ENCODE results near the gene GNAI2.
A peak's percentile ranks its signal among the peaks of the same experiment; 100 is the strongest.

GNAI2 gene

DNA sequence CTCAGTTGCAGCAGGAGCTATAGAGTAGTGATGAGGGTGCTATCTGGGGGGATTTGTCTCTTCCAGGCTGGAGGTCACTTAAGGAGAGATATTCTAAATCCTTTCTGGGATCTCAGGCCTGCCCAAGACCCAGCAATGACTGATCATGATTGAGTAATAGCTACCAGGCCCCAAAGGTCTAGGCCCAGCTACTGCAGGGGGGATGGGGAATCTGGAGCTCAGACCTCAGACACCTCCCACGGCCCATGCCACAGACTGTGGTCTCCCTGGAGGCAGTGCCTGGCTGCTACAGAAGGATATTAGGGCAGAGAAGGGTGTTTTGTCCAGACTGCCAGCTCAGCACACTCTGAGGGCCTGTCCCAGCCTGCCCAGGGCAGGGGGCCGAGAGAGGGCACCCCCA lies 24.1 kb upstream of the GNAI2 start:
- DNase-seq (ENCODE audit: low read depth) = peak; percentile 54
- H3K4me3 ChIP-seq (replicated peaks; ENCODE audit: low read depth, low read length) = no peak overlapping the region
- TF ChIP-seq, protein P1, sequence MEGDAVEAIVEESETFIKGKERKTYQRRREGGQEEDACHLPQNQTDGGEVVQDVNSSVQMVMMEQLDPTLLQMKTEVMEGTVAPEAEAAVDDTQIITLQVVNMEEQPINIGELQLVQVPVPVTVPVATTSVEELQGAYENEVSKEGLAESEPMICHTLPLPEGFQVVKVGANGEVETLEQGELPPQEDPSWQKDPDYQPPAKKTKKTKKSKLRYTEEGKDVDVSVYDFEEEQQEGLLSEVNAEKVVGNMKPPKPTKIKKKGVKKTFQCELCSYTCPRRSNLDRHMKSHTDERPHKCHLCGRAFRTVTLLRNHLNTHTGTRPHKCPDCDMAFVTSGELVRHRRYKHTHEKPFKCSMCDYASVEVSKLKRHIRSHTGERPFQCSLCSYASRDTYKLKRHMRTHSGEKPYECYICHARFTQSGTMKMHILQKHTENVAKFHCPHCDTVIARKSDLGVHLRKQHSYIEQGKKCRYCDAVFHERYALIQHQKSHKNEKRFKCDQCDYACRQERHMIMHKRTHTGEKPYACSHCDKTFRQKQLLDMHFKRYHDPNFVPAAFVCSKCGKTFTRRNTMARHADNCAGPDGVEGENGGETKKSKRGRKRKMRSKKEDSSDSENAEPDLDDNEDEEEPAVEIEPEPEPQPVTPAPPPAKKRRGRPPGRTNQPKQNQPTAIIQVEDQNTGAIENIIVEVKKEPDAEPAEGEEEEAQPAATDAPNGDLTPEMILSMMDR (IDR thresholded peaks at IDR 0.05; ENCODE audit: low read length, missing control alignments) = no peak

DNA sequence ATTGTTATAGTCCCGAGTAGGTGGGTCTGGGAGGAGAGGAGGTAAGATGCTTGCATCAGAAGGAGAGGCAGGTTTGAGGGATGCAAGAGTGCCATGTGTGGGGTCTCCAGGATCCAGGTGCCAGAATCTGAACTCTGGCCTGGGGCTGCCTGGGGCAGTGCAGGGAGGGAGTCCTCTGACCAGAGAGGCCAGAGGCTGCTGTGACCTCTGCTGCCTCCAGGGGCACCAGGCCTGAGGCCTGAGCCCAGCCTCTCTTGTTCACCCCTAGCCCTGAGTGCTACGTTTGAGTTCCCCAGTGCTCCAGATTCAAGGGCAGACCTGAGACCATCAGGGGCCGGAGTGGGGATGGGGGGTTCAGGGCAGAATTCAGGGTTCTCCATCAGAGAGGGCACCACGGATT lies 23.5 kb upstream of the GNAI2 start:
- no peak for DNase-seq (ENCODE audit: low read depth)
- H3K4me3 ChIP-seq (replicated peaks; ENCODE audit: low read depth, low read length) = no peak overlapping the region
- TF ChIP-seq, protein P1 (IDR thresholded peaks at IDR 0.05; ENCODE audit: low read length, missing control alignments) = no peak

DNA sequence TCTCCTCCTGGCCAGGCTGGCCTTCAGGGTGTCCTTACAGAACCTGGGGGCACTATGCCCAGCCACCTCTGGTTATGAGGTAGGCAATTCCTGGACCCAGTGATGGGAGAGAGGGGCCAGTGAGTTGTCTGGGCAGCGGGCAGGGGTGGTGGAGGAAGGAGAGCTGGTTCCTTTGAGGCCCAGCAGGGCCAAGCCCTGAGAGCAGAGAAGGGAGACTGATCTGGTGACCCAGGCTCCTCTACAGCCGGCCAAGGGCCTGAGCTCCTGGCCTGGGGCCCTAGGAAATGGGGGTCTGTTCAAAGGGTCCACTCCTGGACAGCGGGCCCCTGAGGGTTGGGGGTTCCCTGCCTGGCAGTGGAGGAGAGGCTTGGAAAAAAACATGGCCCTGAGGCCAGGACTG lies 23.0 kb upstream of the GNAI2 start:
- H3K4me3 ChIP-seq (replicated peaks; ENCODE audit: low read depth, low read length) = no peak overlapping the region
- DNase-seq (ENCODE audit: low read depth) = no peak
- TF ChIP-seq, protein P1 (IDR thresholded peaks at IDR 0.05; ENCODE audit: low read length, missing control alignments) = no peak

DNA sequence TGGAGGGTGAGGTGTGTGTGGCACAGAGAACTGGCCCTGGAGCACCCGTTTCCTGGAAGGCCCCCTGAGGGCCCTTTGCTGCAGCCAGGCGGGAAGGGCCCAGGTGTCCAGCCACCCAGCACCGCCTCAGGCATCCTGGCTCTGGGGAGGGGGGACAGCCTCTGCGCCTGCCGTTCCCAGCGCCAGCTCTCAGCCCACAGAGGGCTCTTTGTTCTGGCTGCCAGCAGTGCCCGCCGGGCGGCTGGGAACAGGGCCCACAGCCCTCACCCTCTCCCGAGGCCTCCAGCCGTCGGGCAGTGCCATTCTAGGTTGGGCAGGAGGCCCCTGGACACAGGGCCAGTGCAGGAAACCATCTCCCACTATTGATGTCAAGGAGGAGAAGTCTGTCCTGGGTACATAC lies 22.6 kb upstream of the GNAI2 start:
- DNase-seq (ENCODE audit: low read depth) = no peak
- TF ChIP-seq, protein P1 (IDR thresholded peaks at IDR 0.05; ENCODE audit: low read length, missing control alignments) = no peak
- H3K4me3 ChIP-seq (replicated peaks; ENCODE audit: low read depth, low read length) = no peak overlapping the region

DNA sequence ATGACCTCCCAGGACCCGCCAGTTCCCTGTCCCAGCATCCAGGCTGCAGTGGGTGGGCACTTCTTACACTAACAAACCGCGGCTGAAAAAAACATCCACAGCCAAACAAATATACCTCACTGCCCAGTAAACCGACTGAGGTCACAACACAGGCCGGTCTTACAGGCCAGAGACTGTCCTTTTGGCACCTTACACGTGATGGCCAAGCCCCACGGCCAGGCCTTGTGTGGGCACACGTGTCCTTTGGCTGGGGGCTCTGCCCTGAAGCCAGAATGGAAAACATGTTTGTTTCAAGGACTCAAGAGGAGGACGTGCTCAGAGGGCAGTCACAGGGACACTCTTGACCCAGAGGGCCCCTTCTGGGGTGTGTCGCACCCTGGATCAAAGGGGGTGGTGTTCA lies 21.2 kb upstream of the GNAI2 start:
- no peak overlapping the region for H3K4me3 ChIP-seq (replicated peaks; ENCODE audit: low read depth, low read length)
- TF ChIP-seq, protein P1 (IDR thresholded peaks at IDR 0.05; ENCODE audit: low read length, missing control alignments) = no peak
- no peak for DNase-seq (ENCODE audit: low read depth)

DNA sequence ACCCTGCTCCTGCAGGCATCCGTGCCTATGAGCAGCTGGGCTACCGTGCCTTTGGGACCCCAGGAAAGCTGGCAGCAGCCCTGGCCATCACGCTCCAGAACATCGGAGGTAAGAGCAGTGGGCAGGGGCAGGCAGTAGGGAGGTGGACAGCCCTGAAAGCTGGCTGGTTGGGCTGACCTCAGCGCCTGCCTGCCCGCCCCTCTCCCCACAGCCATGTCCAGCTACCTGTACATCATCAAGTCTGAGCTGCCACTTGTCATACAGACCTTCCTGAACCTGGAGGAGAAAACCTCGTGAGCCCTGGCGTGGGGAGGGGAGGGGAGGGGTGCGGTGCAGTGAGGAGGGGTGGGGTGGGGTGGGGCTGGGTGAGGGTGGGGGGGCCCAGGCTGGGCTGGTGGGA lies 20.5 kb upstream of the GNAI2 start:
- DNase-seq (ENCODE audit: low read depth) = no peak
- H3K4me3 ChIP-seq (replicated peaks; ENCODE audit: low read depth, low read length) = no peak overlapping the region
- TF ChIP-seq, protein P1 (IDR thresholded peaks at IDR 0.05; ENCODE audit: low read length, missing control alignments) = no peak

DNA sequence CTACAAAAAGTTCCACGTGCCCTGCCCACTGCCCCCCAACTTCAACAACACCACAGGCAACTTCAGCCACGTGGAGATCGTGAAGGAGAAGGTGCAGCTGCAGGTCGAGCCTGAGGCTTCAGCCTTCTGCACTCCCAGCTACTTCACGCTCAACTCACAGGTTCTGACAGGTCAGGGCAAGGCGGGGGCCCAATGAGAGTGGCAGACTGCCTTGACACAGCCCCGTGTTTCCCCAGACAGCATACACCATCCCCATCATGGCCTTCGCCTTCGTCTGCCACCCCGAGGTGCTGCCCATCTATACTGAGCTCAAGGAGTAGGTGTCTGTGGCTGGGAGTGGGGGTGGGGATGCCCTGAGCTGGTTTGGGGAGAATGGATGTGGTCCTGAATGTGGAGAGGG lies 18.3 kb upstream of the GNAI2 start:
- H3K4me3 ChIP-seq (replicated peaks; ENCODE audit: low read depth, low read length) = no peak overlapping the region
- no peak for DNase-seq (ENCODE audit: low read depth)

More for the DNA sequence above, 18.3 kb upstream of the GNAI2 start:
- TF ChIP-seq, protein P1 (IDR thresholded peaks at IDR 0.05; ENCODE audit: low read length, missing control alignments) = no peak

Measured in fibroblast of pulmonary artery (primary cell).